Measurements from ENCODE around the gene LRMDA.
A peak's percentile ranks its signal among the peaks of the same experiment; 100 is the strongest.

The LRMDA gene

GRCh38 chr10:76024460-76025123 is 593.2 kb downstream of the LRMDA start:
- H3K4me3 ChIP-seq (ENCODE audit: low read length), result no peak overlapping the region
- DNase-seq (ENCODE audit: low read depth), result no peak
- TF ChIP-seq, protein P1, sequence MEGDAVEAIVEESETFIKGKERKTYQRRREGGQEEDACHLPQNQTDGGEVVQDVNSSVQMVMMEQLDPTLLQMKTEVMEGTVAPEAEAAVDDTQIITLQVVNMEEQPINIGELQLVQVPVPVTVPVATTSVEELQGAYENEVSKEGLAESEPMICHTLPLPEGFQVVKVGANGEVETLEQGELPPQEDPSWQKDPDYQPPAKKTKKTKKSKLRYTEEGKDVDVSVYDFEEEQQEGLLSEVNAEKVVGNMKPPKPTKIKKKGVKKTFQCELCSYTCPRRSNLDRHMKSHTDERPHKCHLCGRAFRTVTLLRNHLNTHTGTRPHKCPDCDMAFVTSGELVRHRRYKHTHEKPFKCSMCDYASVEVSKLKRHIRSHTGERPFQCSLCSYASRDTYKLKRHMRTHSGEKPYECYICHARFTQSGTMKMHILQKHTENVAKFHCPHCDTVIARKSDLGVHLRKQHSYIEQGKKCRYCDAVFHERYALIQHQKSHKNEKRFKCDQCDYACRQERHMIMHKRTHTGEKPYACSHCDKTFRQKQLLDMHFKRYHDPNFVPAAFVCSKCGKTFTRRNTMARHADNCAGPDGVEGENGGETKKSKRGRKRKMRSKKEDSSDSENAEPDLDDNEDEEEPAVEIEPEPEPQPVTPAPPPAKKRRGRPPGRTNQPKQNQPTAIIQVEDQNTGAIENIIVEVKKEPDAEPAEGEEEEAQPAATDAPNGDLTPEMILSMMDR (conservative IDR thresholded peaks at IDR 0.05; ENCODE audit: low read depth, low read length), result no peak

- TF ChIP-seq, protein P1 (conservative IDR thresholded peaks at IDR 0.05; ENCODE audit: low read depth, low read length), result no peak
- H3K4me3 ChIP-seq (ENCODE audit: low read length), result no peak overlapping the region
- no peak for DNase-seq (ENCODE audit: low read depth)
Observed at GRCh38 chr10:76025124-76025477, 593.7 kb downstream of the LRMDA start.

- TF ChIP-seq, protein P1 (conservative IDR thresholded peaks at IDR 0.05; ENCODE audit: low read depth, low read length), result no peak
- no peak overlapping the region for H3K4me3 ChIP-seq (ENCODE audit: low read length)
Observed at GRCh38 chr10:76026176-76026771, 594.9 kb downstream of the LRMDA start.

GRCh38 chr10:76026905-76027304 is 595.5 kb downstream of the LRMDA start:
- DNase-seq (ENCODE audit: low read depth), result no peak
- TF ChIP-seq, protein P1 (conservative IDR thresholded peaks at IDR 0.05; ENCODE audit: low read depth, low read length), result peak; percentile 25

More at GRCh38 chr10:76026176-76026771, 594.9 kb downstream of the LRMDA start:
- DNase-seq (ENCODE audit: low read depth), result no peak

GRCh38 chr10:76029782-76030181 is 598.4 kb downstream of the LRMDA start:
- TF ChIP-seq, protein P1 (conservative IDR thresholded peaks at IDR 0.05; ENCODE audit: low read depth, low read length), result no peak
- H3K4me3 ChIP-seq (ENCODE audit: low read length), result no peak overlapping the region
- DNase-seq (ENCODE audit: low read depth), result no peak

More at GRCh38 chr10:76026905-76027304, 595.5 kb downstream of the LRMDA start:
- no peak overlapping the region for H3K4me3 ChIP-seq (ENCODE audit: low read length)

DNA sequence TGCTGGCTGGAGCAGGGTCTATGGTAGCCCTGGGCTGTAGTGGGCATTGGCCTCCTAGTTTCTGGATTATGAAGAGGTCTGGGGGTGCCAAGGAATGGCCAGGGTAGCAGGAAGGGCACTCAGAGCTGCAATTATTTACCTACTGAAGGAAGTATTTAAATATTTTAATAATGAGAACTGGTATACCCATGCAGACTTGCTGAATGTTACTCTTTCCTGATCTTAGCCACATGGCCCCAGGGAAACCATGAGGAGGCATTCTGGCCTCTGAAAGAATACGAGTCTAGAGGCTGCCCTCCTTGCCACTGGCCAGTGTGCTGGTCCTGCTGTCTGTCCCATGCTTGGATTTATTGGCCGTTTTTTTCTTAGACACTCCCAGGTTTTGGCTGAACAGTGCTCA is 599.7 kb downstream of the LRMDA start:
- DNase-seq (ENCODE audit: low read depth), result no peak
- H3K4me3 ChIP-seq (ENCODE audit: low read length), result no peak overlapping the region
- TF ChIP-seq, protein P1 (conservative IDR thresholded peaks at IDR 0.05; ENCODE audit: low read depth, low read length), result no peak
